GM13976 (cell line): ENCODE data around the gene LEPROT.

Experiments used
- DNase-seq: peaks from one replicate; pipeline ENCODE4 v3.0.0; 2012; ENCODE audit warnings: low spot score
- in situ Hi-C: fragments of 300-500 bp; cut with MboI; formaldehyde crosslinking; loops from one replicate; pipeline ENCODE4 v1.12.0; 2022; ENCODE audit warnings: low sequenced_read_pairs, mixed read lengths, inconsistent platforms; ENCODE audit not compliant: unreplicated experiment
- TF ChIP-seq, protein P1 (sequence below): IDR thresholded peaks from 2 replicates; pipeline ENCODE4 v1.5.1; 2012; ENCODE audit warnings: borderline replicate concordance, mild to moderate bottlenecking; ENCODE audit not compliant: insufficient read depth; ENCODE audit errors: extremely low read depth, missing control alignments, control extremely low read depth

Gene LEPROT

DNA sequence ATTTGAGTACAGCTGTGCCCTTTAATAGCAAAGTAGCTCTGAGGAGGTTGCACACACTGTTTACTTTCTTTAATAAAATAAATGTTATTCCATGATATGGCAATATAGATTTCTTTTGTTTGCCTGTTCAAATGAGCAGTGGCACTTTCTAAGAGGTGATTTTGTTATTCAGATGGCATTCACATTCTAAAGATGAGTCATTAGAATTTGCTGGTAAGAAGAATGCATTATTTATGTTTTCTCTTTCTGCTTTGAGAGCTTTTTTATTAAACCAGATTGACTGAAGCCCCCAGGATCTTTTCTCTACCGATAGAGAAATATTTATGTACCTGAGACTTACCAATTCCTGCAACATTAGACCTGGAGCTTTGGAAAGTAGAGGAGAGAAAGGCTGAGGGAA is 11.2 kb upstream of the LEPROT start:
- in situ Hi-C loops, result loop anchor here (25.0 kb wide), 1 partner anchor 828 kb away; no protein-coding TSS in a partner anchor

DNA sequence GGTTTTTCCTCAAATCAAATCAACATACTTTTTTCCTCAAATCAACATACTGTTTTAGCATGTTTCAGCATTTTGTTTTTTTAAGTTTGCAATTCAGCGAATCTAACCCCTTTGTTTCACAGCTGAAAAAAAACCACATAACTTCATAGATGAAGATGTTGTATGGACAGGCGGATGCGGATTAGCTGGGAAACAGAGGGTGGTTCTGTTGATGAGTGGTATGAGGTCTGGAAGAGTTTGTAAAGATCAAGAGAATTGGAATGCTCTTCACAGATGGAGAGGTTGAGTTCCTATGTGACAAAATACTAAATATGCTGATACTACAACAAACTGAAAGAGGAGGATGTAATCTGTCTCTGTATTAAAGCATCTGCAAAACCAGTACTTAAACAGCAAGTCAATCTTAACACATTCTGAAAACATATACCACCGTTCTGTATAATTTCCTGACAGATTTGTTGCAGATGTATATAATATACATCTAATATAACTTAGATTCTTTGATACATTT is 10.6 kb upstream of the LEPROT start:
- in situ Hi-C loops, result loop anchor here (25.0 kb wide), 1 partner anchor 827 kb away; no protein-coding TSS in a partner anchor
- TF ChIP-seq, protein P1, sequence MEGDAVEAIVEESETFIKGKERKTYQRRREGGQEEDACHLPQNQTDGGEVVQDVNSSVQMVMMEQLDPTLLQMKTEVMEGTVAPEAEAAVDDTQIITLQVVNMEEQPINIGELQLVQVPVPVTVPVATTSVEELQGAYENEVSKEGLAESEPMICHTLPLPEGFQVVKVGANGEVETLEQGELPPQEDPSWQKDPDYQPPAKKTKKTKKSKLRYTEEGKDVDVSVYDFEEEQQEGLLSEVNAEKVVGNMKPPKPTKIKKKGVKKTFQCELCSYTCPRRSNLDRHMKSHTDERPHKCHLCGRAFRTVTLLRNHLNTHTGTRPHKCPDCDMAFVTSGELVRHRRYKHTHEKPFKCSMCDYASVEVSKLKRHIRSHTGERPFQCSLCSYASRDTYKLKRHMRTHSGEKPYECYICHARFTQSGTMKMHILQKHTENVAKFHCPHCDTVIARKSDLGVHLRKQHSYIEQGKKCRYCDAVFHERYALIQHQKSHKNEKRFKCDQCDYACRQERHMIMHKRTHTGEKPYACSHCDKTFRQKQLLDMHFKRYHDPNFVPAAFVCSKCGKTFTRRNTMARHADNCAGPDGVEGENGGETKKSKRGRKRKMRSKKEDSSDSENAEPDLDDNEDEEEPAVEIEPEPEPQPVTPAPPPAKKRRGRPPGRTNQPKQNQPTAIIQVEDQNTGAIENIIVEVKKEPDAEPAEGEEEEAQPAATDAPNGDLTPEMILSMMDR, result no peak
- no peak for DNase-seq

More for the DNA sequence above, 11.2 kb upstream of the LEPROT start:
- TF ChIP-seq, protein P1, result no peak
- no peak for DNase-seq

DNA sequence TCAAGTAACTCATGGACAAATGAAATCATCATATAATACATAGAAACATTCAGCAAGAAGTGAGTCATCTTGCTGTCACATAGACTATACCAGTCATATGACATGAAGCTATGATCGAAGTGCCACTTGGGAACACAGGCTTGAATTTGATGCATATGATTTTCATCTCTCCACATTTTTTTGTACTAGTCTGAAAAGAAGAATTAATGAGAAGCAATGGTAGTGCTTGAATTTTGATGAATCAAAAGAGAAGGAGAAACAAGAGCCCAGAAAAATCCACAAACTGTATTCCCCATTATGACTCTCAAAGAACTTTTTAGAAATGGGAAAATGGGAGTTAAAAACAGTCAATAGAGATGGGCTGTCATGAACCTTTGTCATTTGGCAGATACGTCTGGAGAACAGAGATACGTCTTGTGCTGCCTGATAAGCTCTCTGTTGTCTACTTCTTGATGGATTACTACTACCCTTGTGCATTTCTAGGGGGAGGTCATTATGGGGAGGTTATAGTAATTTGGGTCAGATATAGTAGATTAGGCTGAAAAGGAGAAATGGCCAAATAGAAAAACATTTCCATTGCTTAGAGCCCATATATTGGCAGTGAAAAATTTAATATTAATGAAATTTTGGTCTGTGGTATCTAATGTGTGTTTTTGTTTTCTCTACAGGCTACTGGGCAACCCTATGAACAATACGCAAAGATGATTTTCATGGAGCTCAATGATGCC is 8.0 kb upstream of the LEPROT start:
- TF ChIP-seq, protein P1, result no peak

DNA sequence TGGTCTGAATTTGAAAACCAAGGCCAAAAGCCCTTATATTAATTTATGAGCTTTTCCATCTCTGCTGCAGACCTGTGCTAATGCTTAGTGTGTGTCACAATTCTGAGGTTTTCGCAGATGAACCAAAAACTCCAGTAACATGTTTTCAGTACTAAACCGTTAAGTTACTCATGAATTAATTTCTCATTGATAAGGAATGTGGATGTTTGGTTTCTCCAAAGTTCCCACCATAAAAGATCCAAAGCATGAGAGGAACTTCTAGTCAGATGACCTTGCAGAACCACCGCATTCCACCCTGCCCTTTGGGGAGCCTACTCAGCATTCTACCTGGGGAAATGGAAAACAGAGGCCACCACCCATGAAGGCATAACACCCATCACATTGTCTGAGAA is 7.5 kb upstream of the LEPROT start:
- no peak for DNase-seq
- TF ChIP-seq, protein P1, result no peak
- in situ Hi-C loops, result loop anchor here (25.0 kb wide), 1 partner anchor 824 kb away; no protein-coding TSS in a partner anchor

More for the DNA sequence above, 8.0 kb upstream of the LEPROT start:
- no peak for DNase-seq
- in situ Hi-C loops, result loop anchor here (25.0 kb wide), 1 partner anchor 825 kb away; no protein-coding TSS in a partner anchor

DNA sequence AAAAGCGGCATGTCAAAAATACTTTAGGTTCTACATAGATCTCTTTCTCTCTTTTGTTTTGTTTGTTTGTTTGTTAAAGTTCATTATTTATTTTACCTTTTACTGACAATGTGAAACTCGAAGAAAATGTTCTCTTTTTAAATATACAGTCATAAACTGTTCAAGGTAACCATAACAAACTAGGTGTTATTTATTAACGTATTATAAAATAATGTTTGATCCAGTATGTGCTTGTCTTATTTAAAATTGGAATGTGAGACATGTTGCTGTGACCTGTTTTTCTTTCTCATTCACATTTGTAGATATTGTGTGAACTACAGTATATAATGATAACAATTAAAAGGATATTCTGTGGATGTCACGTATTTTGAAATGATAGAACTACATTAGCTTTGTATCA is 5.9 kb upstream of the LEPROT start:
- in situ Hi-C loops, result loop anchor here (25.0 kb wide), 1 partner anchor 823 kb away; no protein-coding TSS in a partner anchor

DNA sequence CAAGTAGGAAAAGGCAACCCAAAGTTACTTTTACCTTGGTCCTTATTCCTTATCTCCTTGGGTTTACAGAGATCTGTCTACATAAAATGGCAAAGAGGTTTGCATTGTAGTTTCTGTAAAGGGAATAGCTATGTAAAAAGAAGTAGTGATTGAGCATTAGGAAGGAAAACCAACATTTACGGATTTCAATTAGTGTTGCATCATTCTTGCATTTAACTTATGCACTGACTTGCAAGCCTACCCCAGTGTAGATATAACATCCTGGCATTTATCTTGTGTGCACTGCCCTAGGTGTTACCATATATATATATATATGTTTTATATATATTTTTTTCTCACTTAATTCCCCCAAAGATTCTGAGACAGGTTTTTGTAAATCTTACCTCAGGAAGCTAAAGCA is 3.7 kb upstream of the LEPROT start:
- in situ Hi-C loops, result loop anchor here (25.0 kb wide), 1 partner anchor 821 kb away; no protein-coding TSS in a partner anchor
- TF ChIP-seq, protein P1, result no peak
- no peak for DNase-seq

More for the DNA sequence above, 5.9 kb upstream of the LEPROT start:
- TF ChIP-seq, protein P1, result no peak
- no peak for DNase-seq
